Measurements from ENCODE around the gene CYP4A22.

GRCh38 chr1:47184822-47185677 is 47.8 kb downstream of the CYP4A22 start:
- TF ChIP-seq CTCF (tag by site-specific recombination; IDR thresholded peaks at IDR 0.05), result no peak
- TF ChIP-seq ZNF169 (tag by site-specific recombination; IDR thresholded peaks at IDR 0.05), result no peak
- no peak for TF ChIP-seq ZNF423 (tag by site-specific recombination; IDR thresholded peaks at IDR 0.05)
